SK-N-SH treated with all-trans-retinoic acid at 6 μM for 48 hours (cell line): ENCODE data around the gene ZNF836.
"Not testable (repeated sequence)": the region's sequence is repeated elsewhere in the genome, so short reads cannot be mapped to it uniquely, and the experiment has no call there.

Experiments
- ATAC-seq: fragments of 200-7000 bp; cut with Tn5 transposase; 3 replicates; pipeline ENCODE4 v1.9.1; 2020; ENCODE audit warnings: mild to moderate bottlenecking, moderate library complexity
- BACH2 ChIP-seq: fragments of 250-450 bp; sonication (Bioruptor Pico); IDR thresholded peaks from 2 replicates; pipeline ENCODE4 v1.9.0; 2021; ENCODE audit warnings: mild to moderate bottlenecking, borderline replicate concordance
- CREB5 ChIP-seq: fragments of 250-450 bp; sonication (Bioruptor Pico); IDR thresholded peaks from 2 replicates; pipeline ENCODE4 v1.5.1; 2020; ENCODE audit warnings: low read depth, mild to moderate bottlenecking, moderate library complexity
- CSDC2 ChIP-seq: fragments of 250-450 bp; sonication (Bioruptor Pico); IDR thresholded peaks from 2 replicates; pipeline ENCODE4 v1.5.0; 2020; ENCODE audit warnings: mild to moderate bottlenecking, moderate library complexity
- ESRRG ChIP-seq: fragments of 250-450 bp; sonication (Bioruptor Pico); IDR thresholded peaks from 2 replicates; pipeline ENCODE4 v1.6.1; 2021; ENCODE audit warnings: mild to moderate bottlenecking
- ISL1 ChIP-seq: fragments of 250-450 bp; sonication (Bioruptor Pico); IDR thresholded peaks from 2 replicates; pipeline ENCODE4 v2.1.2; 2022; ENCODE audit warnings: mild to moderate bottlenecking, moderate library complexity
- OSR1 ChIP-seq: fragments of 250-450 bp; sonication (Bioruptor Pico); IDR thresholded peaks from 2 replicates; pipeline ENCODE4 v1.8.0; 2022; ENCODE audit warnings: moderate library complexity, mild to moderate bottlenecking, inconsistent platforms
- POU6F1 ChIP-seq: fragments of 250-450 bp; sonication (Bioruptor Pico); IDR thresholded peaks from 2 replicates; pipeline ENCODE4 v1.8.0; 2021; ENCODE audit warnings: low read depth, mild to moderate bottlenecking, moderate library complexity, borderline replicate concordance
- PPARA ChIP-seq: fragments of 250-450 bp; sonication (Bioruptor Pico); IDR thresholded peaks from 2 replicates; pipeline ENCODE4 v1.5.0; 2020; ENCODE audit warnings: mild to moderate bottlenecking, borderline replicate concordance
- RARB ChIP-seq: fragments of 250-450 bp; sonication (Bioruptor Pico); IDR thresholded peaks from 2 replicates; pipeline ENCODE4 v1.8.0; 2021; ENCODE audit warnings: mild to moderate bottlenecking, moderate library complexity
- SNAI2 ChIP-seq: fragments of 250-450 bp; sonication (Bioruptor Pico); IDR thresholded peaks from 2 replicates; pipeline ENCODE4 v1.5.0; 2020; ENCODE audit warnings: mild to moderate bottlenecking, moderate library complexity
- TCF4 ChIP-seq: fragments of 250-450 bp; sonication (Bioruptor Pico); IDR thresholded peaks from 2 replicates; pipeline ENCODE4 v1.8.0; 2021; ENCODE audit warnings: mild to moderate bottlenecking, moderate library complexity, borderline replicate concordance
- TOX ChIP-seq: fragments of 250-450 bp; sonication (Bioruptor Pico); IDR thresholded peaks from 2 replicates; pipeline ENCODE4 v1.8.0; 2021; ENCODE audit warnings: mild to moderate bottlenecking, moderate library complexity, borderline replicate concordance
- ZC3H10 ChIP-seq: fragments of 250-450 bp; sonication (Bioruptor Pico); IDR thresholded peaks from 2 replicates; pipeline ENCODE4 v1.5.1; 2021; ENCODE audit warnings: mild to moderate bottlenecking, moderate library complexity
- ZFP3 ChIP-seq: fragments of 250-450 bp; sonication (Bioruptor Pico); IDR thresholded peaks from 2 replicates; pipeline ENCODE4 v1.5.0; 2020; ENCODE audit warnings: mild to moderate bottlenecking, moderate library complexity
- ZNF565 ChIP-seq: fragments of 450-650 bp; formaldehyde crosslinking; conservative IDR thresholded peaks from 2 replicates; pipeline ENCODE4 v1.5.0; 2020; ENCODE audit warnings: low read depth, mild to moderate bottlenecking, moderate library complexity
- ZNF70 ChIP-seq: fragments of 450-650 bp; formaldehyde crosslinking; IDR thresholded peaks from 2 replicates; pipeline ENCODE4 v1.5.0; 2020; ENCODE audit warnings: mild to moderate bottlenecking, moderate library complexity
- ZNF8 ChIP-seq: fragments of 450-650 bp; formaldehyde crosslinking; IDR thresholded peaks from 2 replicates; pipeline ENCODE4 v1.5.0; 2020; ENCODE audit warnings: mild to moderate bottlenecking, moderate library complexity
- TF ChIP-seq, protein P1 (sequence below): fragments of 250-450 bp; sonication (Bioruptor Pico); IDR thresholded peaks from 2 replicates; pipeline ENCODE4 v1.5.0; 2020; ENCODE audit warnings: mild to moderate bottlenecking, moderate library complexity
- TF ChIP-seq, protein P2 (sequence below): fragments of 250-450 bp; sonication (Bioruptor Pico); IDR thresholded peaks from 2 replicates; pipeline ENCODE4 v1.8.0; 2020; ENCODE audit warnings: mild to moderate bottlenecking, moderate library complexity, borderline replicate concordance

The ZNF836 gene

GRCh38 chr19:52211926-52212571, 40.6 kb upstream of the ZNF836 start:
- TF ChIP-seq ZFP3 (CRISPR knock-in tag) (no peak), CSDC2 (CRISPR knock-in tag) (no peak), RARB (CRISPR knock-in tag) (no peak), TOX (CRISPR knock-in tag) (no peak), ZNF565 (CRISPR knock-in tag) (no peak), ZNF70 (CRISPR knock-in tag) (no peak), ZC3H10 (no peak), ISL1 (CRISPR knock-in tag) (no peak), CREB5 (no peak), SNAI2 (CRISPR knock-in tag) (no peak)
- TF ChIP-seq, all 23 proteins: peak for 0
- ATAC-seq = no peak

GRCh38 chr19:52211203-52211602, 39.8 kb upstream of the ZNF836 start:
- no peak for TF ChIP-seq ISL1 (CRISPR knock-in tag)
- TF ChIP-seq RARB (CRISPR knock-in tag) = no peak
- TF ChIP-seq ZNF8 (CRISPR knock-in tag) = no peak
- TF ChIP-seq, protein P1, sequence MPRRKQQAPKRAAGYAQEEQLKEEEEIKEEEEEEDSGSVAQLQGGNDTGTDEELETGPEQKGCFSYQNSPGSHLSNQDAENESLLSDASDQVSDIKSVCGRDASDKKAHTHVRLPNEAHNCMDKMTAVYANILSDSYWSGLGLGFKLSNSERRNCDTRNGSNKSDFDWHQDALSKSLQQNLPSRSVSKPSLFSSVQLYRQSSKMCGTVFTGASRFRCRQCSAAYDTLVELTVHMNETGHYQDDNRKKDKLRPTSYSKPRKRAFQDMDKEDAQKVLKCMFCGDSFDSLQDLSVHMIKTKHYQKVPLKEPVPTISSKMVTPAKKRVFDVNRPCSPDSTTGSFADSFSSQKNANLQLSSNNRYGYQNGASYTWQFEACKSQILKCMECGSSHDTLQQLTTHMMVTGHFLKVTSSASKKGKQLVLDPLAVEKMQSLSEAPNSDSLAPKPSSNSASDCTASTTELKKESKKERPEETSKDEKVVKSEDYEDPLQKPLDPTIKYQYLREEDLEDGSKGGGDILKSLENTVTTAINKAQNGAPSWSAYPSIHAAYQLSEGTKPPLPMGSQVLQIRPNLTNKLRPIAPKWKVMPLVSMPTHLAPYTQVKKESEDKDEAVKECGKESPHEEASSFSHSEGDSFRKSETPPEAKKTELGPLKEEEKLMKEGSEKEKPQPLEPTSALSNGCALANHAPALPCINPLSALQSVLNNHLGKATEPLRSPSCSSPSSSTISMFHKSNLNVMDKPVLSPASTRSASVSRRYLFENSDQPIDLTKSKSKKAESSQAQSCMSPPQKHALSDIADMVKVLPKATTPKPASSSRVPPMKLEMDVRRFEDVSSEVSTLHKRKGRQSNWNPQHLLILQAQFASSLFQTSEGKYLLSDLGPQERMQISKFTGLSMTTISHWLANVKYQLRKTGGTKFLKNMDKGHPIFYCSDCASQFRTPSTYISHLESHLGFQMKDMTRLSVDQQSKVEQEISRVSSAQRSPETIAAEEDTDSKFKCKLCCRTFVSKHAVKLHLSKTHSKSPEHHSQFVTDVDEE (CRISPR knock-in tag) = no peak
- TF ChIP-seq PPARA (CRISPR knock-in tag) = no peak
- no peak for TF ChIP-seq POU6F1 (CRISPR knock-in tag)
- TF ChIP-seq ZFP3 (CRISPR knock-in tag) = no peak
- no peak for TF ChIP-seq ZNF70 (CRISPR knock-in tag)

GRCh38 chr19:52206481-52206880, 35.1 kb upstream of the ZNF836 start:
- no peak for ATAC-seq
- TF ChIP-seq RARB (CRISPR knock-in tag) (no peak), ZNF565 (CRISPR knock-in tag) (no peak), ZNF70 (CRISPR knock-in tag) (no peak), ZNF8 (CRISPR knock-in tag) (no peak), BACH2 (CRISPR knock-in tag) (no peak), ISL1 (CRISPR knock-in tag) (no peak)

More at GRCh38 chr19:52211203-52211602, 39.8 kb upstream of the ZNF836 start:
- no peak for ATAC-seq

DNA sequence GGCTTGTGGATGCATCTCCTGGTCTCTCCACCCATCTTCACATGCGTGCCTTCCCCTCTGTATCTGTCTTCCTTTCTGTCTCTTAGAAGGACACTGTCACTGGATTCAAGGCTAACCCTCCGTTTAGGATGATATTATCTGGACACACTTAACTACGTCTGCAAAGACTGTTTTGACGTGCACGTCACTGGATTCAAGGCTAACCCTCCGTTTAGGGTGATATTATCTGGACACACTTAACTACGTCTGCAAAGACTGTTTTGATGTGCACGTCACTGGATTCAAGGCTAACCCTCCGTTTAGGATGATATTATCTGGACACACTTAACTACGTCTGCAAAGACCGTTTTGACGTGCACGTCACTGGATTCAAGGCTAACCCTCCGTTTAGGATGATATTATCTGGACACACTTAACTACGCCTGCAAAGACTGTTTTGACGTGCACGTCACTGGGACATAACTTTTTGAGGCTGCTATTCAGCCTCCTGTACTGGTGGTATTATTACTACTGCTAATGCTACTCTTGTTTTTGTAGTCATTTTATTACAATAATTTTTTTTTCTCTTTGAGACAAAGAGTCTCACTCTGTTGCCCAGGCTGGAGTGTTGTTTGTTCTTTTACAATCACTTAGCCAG, 29.5 kb upstream of the ZNF836 start:
- not testable (repeated sequence) for ATAC-seq

- peak; percentile 37; the same call in 1 of the 3 replicates for ATAC-seq
- TF ChIP-seq TOX (CRISPR knock-in tag) (no peak), ZFP3 (CRISPR knock-in tag) (no peak), CSDC2 (CRISPR knock-in tag) (no peak), ESRRG (CRISPR knock-in tag) (no peak), TCF4 (no peak), OSR1 (no peak)
- TF ChIP-seq, protein P2, sequence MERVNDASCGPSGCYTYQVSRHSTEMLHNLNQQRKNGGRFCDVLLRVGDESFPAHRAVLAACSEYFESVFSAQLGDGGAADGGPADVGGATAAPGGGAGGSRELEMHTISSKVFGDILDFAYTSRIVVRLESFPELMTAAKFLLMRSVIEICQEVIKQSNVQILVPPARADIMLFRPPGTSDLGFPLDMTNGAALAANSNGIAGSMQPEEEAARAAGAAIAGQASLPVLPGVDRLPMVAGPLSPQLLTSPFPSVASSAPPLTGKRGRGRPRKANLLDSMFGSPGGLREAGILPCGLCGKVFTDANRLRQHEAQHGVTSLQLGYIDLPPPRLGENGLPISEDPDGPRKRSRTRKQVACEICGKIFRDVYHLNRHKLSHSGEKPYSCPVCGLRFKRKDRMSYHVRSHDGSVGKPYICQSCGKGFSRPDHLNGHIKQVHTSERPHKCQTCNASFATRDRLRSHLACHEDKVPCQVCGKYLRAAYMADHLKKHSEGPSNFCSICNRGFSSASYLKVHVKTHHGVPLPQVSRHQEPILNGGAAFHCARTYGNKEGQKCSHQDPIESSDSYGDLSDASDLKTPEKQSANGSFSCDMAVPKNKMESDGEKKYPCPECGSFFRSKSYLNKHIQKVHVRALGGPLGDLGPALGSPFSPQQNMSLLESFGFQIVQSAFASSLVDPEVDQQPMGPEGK (CRISPR knock-in tag) = no peak
- TF ChIP-seq, protein P1 (CRISPR knock-in tag) = no peak
Measured at GRCh38 chr19:52200044-52200443, 28.6 kb upstream of the ZNF836 start.
